ENCODE results near the gene FRMD5. TPM values are rescaled to one million over a fixed set of nuclear protein-coding genes. Genes with fewer than 3 reads are reported as not detected.

FRMD5 gene
- total RNA-seq, 1 experiment from 2014 or later = 6.5 TPM

- no peaks in the 10 kb centered on the region for H4K20me1 ChIP-seq (ENCODE audit: insufficient read depth)
- peaks cover 3% of the 10 kb centered on the region for H3F3A ChIP-seq (ENCODE audit: insufficient read depth, low read depth)
- no peaks in the 10 kb centered on the region for H3K36me3 ChIP-seq (ENCODE audit: low read depth)
- ChIA-PET POLR2A (ENCODE audit: unreplicated experiment) (no interaction called here), CTCF (no interaction called here)
- no peaks in the 10 kb centered on the region for H3K9me2 ChIP-seq (ENCODE audit: insufficient read depth)
- no peaks in the 10 kb centered on the region for H3K9me3 ChIP-seq (ENCODE audit: insufficient read depth, low read depth)
- BruUV-seq (replicated peaks) = no TSS peak
- H3K4me3 ChIP-seq = no peak overlapping the region
- H3K27me3 ChIP-seq (ENCODE audit: insufficient read depth, low read depth) = no peaks in the 10 kb centered on the region
- no peak for DNase-seq
- no peak overlapping the region for H2AFZ ChIP-seq
- H3K4me2 ChIP-seq = no peak overlapping the region
- intact Hi-C loops (cut with micrococcal nuclease; ENCODE audit: unreplicated experiment) = no loop called here
- no peak for TF ChIP-seq EZH2 (IDR thresholded peaks at IDR 0.05; ENCODE audit: low read depth)
- TF ChIP-seq, protein P1, sequence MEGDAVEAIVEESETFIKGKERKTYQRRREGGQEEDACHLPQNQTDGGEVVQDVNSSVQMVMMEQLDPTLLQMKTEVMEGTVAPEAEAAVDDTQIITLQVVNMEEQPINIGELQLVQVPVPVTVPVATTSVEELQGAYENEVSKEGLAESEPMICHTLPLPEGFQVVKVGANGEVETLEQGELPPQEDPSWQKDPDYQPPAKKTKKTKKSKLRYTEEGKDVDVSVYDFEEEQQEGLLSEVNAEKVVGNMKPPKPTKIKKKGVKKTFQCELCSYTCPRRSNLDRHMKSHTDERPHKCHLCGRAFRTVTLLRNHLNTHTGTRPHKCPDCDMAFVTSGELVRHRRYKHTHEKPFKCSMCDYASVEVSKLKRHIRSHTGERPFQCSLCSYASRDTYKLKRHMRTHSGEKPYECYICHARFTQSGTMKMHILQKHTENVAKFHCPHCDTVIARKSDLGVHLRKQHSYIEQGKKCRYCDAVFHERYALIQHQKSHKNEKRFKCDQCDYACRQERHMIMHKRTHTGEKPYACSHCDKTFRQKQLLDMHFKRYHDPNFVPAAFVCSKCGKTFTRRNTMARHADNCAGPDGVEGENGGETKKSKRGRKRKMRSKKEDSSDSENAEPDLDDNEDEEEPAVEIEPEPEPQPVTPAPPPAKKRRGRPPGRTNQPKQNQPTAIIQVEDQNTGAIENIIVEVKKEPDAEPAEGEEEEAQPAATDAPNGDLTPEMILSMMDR (conservative IDR thresholded peaks at IDR 0.05) = no peak
- H3K27ac ChIP-seq = no peak overlapping the region
- H3K79me2 ChIP-seq (ENCODE audit: low read depth) = no peaks in the 10 kb centered on the region
- peaks cover 10% of the 10 kb centered on the region; the same call in 1 of the 2 replicates for H3K4me1 ChIP-seq (replicated peaks; ENCODE audit: insufficient read depth)
Measured at GRCh38 chr15:44082558-44083157, 112.4 kb downstream of the FRMD5 start.

DNA sequence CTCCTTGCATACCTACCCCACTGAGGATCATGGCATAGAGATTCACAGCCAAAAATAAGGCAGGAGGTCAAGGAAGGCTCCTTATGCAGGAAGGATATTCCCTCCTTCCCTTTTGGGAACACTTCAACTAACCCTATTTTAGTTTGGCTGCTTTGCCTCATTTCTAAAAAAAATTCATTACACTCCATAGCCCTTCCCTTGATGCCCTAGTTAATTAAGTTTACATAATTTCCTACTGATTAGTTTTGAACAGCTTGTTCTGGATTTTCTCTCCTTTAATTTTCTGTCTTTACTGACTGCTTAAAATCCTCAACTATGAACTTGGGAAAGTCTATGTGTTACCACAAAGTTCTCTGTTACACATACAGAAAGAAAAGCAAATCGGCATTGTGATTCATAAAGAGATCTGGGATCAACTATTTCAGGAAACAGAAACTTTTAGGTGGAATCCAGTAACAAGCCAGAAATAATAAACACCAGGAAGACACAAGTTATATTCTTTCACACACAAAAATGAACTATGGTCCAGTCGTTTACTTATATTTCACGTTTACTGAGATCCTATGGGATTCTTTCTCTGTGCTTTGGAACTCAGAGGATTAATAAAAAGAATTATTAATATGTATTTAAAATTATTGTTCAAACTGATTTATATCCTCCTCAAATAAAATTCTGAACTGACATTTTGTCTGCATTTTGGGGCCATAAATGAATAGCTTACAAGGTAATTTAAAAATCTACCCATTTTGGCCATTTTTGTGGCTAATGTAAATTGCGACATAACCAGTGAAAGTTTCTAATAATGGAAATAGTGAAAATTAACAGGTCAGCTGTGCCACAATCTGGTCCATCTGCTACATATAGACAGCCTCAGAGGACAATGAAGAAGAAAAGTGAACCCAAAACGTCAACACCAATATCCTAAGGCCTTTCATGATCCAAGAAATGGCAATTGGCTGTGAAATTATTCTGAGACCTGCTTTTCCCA is 113.8 kb downstream of the FRMD5 start:
- Histone ChIP-seq H3K27me3 (ENCODE audit: insufficient read depth, low read depth) (no peaks in the 10 kb centered on the region), H3K36me3 (ENCODE audit: low read depth) (no peaks in the 10 kb centered on the region), H3K4me2 (no peak overlapping the region), H3K4me1 (replicated peaks; ENCODE audit: insufficient read depth) (peaks cover 7% of the 10 kb centered on the region; the same call in 1 of the 2 replicates), H4K20me1 (ENCODE audit: insufficient read depth) (no peaks in the 10 kb centered on the region), H3K27ac (no peak overlapping the region), H3K4me3 (no peak overlapping the region), H2AFZ (no peak overlapping the region), H3F3A (ENCODE audit: insufficient read depth, low read depth) (no peaks in the 10 kb centered on the region), H3K9me2 (ENCODE audit: insufficient read depth) (no peaks in the 10 kb centered on the region), H3K9me3 (ENCODE audit: insufficient read depth, low read depth) (no peaks in the 10 kb centered on the region), H3K79me2 (ENCODE audit: low read depth) (no peaks in the 10 kb centered on the region)
- DNase-seq = no peak
- intact Hi-C loops (cut with micrococcal nuclease; ENCODE audit: unreplicated experiment) = no loop called here
- TF ChIP-seq, protein P1 (conservative IDR thresholded peaks at IDR 0.05) = no peak
- TF ChIP-seq EZH2 (IDR thresholded peaks at IDR 0.05; ENCODE audit: low read depth) = no peak
- ChIA-PET POLR2A (ENCODE audit: unreplicated experiment) (no interaction called here), CTCF (no interaction called here)
- no TSS peak for BruUV-seq (replicated peaks)

GRCh38 chr15:44075535-44075934 is 119.5 kb downstream of the FRMD5 start:
- no peak overlapping the region for H3K27ac ChIP-seq
- H3F3A ChIP-seq (ENCODE audit: insufficient read depth, low read depth) = no peaks in the 10 kb centered on the region
- POLR2A ChIA-PET (ENCODE audit: unreplicated experiment) = no interaction called here
- H2AFZ ChIP-seq = no peak overlapping the region
- H3K4me2 ChIP-seq = no peak overlapping the region
- no peaks in the 10 kb centered on the region for H3K79me2 ChIP-seq (ENCODE audit: low read depth)
- H3K4me1 ChIP-seq (replicated peaks; ENCODE audit: insufficient read depth) = no peaks in the 10 kb centered on the region
- no peaks in the 10 kb centered on the region for H4K20me1 ChIP-seq (ENCODE audit: insufficient read depth)
- no peak for DNase-seq
- H3K9me2 ChIP-seq (ENCODE audit: insufficient read depth) = no peaks in the 10 kb centered on the region
- H3K36me3 ChIP-seq (ENCODE audit: low read depth) = no peaks in the 10 kb centered on the region
- H3K9me3 ChIP-seq (ENCODE audit: insufficient read depth, low read depth) = no peaks in the 10 kb centered on the region
- no peak overlapping the region for H3K4me3 ChIP-seq
- BruUV-seq (replicated peaks) = no TSS peak
- intact Hi-C loops (cut with micrococcal nuclease; ENCODE audit: unreplicated experiment) = no loop called here
- TF ChIP-seq, protein P1 (conservative IDR thresholded peaks at IDR 0.05) = no peak
- no peak for TF ChIP-seq EZH2 (IDR thresholded peaks at IDR 0.05; ENCODE audit: low read depth)
- CTCF ChIA-PET = no interaction called here
- H3K27me3 ChIP-seq (ENCODE audit: insufficient read depth, low read depth) = no peaks in the 10 kb centered on the region
